HG03103 (cell line): ENCODE results near the gene PRSS57.
"Not testable (repeated sequence)": the region's sequence is repeated elsewhere in the genome, so short reads cannot be mapped to it uniquely, and the experiment has no call there.

ENCODE experiments used
- ATAC-seq: cut with Tn5 transposase; IDR thresholded peaks from one replicate; pipeline ENCODE4 v1.9.1; 2021; ENCODE audit warnings: low read depth; ENCODE audit not compliant: unreplicated experiment

Gene PRSS57

DNA sequence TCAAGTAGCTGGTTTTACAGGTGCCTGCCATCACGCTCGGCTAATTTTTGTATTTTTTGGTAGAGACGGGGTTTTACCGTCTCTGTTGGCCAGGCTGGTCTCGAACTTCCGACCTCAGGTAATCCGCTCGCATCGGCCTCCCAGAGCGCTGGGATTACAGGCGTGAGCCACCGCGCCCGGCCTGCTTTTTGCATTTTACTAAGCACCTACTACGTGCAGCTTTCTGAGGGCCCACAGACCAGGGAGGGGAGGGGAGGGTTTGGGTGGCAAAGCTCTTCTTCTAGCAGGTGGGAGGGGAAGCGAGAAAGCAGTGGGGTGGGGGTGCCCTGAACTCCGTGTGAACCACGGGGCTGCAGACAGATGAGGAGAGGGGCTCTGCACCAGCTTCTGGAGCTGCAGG, 28.5 kb upstream of the PRSS57 start:
- ATAC-seq: no peak

DNA sequence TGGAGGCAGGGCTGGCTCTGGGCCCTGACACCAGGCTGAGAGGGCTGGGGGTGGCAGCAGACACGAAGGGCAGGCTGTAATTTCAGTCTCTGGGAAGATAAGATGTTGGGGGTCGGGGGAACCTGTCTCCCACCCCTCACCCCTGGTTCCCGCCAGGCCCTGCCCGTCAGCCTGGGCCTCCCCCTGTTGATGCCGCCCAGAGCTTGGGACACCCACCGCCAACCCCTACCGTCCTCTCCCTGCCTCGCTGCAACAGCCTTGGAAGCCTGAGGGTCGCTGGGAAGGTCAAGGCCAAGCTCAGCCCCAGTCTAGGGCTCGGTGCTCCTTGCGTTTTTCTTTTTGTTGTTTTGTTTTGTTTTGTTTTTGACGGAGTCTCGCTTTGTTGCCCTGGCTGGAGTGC, 28.0 kb upstream of the PRSS57 start:
- ATAC-seq: no peak

DNA sequence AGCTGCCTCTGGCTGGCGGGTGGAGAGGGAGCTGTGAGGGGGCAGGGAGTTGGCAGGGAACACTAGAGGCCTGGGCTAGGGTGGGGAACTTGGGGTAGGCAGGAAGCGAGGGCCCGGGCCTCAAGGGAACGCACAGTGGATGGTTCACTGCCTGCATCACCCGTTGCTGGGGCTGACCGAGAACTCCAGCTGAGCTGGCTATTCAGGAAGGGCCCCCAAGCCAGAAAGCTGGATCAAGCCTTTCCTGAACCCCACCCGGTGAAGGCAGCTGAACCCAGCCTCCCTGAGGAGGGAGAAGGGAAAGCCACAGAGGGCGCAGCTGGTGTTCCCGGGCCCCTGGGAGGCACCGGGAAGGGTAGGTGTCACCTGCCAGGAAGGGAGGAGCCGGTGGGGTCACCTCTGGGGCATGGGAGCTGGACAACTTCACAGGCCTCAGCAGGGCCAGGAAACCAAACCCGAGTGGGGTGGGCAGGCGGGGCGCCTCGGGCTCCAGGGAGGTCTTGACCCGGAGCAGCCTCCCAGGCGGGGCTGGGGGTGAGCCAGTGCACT, 27.4 kb upstream of the PRSS57 start:
- ATAC-seq: no peak

DNA sequence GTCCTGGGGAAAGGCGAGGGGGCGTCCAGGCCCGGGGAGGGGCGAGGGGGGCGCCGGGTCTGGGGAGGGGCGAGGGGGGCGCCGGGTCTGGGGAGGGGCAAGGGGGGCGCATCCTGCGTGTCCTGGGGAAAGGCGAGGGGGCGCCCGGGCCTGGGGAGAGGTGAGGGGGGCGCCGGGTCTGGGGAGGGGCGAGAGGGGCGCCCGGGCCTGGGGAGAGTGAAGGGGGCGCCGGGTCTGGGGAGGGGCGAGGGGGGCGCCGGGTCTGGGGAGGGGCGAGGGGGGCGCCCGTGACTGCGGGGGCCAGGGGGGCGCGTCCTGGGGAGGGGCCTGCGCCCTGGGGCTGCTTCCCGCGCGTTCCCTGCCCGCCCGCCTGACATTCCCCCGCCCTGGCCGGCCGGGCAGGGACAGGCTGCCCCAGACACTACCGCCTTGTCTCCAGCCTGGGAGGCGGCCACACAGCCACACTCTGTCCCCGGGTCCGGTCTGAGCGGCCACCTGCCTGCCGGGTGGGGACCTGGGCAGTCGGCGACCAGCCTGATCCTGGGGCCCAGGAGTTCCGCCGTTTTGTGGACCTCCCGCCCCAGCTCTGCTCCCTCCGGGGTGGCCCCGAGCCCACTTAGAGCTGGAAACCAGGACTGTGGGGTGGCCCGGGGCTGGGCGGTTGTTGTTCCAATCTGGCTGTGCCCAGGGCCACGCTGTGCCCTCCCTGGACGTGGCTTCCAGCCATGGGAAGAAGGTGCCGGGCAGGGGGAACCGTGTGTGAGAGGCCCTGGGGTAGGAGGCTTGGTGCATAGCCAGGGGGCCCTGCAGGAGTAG, 25.3 kb upstream of the PRSS57 start:
- no peak for ATAC-seq

DNA sequence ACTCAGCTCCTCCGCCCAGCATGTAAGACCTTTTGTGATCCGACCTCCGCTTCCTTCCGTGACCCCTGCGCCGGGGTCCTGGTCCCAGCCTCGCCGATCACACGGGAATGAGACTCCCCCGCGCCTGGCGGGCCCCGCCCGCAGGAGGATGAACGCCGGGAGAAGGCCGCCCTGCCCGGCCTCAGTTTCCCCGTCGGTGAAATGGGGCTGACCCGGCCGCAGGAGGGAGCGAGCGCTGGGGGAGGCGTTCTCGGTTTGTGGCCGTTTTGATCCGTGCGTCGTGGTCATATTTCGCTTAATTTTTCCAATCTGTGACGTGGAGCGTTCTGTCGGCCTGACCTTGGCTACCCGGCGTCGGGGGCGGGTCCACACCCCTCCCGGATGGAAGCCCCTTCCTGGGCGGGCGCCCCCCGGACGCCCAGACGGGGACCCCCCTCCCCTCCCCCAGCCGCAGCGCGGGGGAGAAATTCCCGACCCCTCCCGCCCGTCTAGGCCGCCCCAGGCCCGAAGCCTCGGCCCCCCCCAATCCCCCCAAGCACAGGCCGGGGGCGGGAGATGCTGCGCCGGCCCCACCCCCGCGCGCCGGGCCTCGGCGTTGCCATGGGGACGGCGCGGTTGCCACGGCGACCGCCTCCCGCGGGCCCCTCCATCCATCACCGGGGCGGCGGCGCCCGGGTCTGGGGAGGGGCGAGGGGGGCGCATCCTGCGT, 24.5 kb upstream of the PRSS57 start:
- no peak for ATAC-seq

DNA sequence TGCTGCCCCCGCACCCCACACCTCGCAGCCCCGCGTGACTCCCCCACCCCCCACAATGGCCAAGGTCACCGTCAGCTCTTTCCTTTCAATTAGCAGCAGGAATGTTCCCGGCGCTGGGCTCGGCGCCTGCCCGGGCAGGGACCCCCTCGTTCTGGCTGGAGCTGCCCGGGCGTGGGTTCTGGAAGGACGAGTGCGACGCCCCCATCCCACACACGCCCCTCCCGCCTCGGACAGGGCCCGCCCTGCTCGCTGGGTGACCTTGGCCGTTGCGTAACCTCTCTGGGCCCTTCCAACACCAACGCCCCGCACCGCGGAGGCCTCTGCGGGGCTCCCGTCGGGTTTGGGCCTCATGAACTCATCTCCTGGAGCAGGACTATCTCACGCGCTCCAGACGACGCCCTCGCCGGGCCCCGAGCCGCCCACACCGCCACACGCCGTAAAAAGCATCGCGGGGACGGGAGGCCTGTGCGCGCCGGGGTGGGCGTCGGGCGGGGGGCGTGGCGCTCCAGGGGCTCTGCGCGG, 23.8 kb upstream of the PRSS57 start:
- no peak for ATAC-seq

DNA sequence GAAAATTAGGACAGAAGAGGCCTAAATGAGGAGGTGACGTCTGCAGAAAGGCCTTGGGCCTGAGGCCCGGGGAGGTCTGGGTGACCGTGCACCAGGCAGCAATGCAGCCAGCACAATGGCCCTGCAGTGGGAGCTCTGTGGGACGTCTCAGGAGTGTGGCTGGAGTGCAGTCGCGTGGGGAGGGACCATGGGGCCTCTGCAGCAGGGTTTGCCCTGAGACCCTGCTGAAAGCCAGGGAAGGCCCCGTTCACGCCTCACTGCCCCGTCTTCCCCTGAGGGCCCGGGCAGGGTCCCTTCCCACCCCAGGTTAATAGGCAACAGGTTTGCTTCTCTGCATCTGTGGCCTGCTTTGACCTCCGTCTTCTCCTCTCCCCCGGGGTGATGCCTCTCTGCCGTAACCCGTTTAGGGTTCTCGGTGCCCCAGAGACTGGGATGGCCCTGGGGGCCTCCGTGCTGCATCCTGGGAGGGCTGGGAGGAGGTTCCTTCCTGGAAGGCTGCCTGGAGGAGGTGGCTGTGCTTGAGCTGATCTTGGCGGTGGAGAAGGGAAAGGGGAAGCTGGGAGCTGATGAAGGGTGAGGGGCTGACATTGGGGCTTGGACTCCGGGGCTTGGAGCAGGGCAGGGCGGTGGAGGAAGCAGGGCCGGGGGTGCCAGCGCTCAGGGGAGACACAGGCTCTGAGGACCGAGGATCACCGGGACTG, 23.1 kb upstream of the PRSS57 start:
- no peak for ATAC-seq

DNA sequence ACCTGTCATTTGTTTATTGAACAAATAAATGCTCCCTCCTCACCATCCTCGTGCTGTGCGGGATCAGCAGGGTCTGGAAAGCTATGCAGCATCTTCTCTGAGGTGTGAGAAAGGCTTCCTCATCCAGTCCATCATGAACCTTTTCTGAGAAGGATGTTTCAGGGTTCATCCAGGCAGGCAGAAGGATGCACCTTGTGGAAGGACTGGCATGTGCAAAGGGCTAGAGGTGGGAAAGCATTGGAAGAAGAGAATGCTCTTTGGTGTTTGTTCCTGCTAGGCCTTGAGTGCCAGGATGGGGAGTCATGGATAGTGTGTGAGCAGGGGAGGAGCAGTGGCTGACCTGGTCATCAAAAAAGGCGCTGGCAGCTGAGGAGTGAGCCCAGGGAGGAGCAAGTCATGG, 20.1 kb upstream of the PRSS57 start:
- ATAC-seq: no peak

DNA sequence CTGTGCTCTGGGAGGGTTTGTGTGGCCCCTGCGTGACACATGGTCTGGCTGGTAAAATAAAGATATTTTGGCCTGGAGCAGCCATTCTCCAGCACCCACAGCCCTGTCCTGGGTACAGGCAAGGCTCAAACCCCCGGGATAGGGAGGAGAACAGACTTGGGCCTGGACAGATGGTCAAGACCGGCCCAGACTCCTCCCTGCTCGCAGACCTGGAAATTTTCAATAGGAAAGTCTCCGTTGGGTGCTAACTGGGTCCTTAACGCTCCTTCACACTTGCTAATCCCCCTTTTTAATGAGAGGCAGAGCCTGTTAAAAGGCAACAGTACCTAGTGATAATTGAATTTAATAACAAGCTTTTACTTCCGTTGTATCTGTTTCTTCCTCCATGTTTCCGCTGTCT, 16.0 kb upstream of the PRSS57 start:
- ATAC-seq: no peak

DNA sequence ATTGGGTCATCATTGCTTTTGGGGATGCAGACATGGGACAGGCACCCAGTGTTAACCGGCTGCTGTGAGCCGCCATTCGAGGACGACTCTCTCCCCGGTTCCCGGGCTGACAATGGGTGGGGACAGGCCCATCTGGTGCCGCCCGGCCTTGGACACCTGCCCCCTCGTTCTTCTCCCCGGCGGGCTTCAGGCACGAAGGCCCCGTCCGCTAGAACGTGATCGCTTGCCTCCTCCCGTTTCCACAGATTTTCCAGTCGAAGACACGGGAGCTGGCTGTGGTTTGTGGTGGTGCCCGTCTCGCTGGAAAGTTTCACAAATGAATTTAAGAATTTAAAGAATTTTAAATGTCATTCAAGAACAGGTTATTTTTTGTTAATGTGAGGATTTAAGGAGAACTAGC, 15.5 kb upstream of the PRSS57 start:
- no peak for ATAC-seq

DNA sequence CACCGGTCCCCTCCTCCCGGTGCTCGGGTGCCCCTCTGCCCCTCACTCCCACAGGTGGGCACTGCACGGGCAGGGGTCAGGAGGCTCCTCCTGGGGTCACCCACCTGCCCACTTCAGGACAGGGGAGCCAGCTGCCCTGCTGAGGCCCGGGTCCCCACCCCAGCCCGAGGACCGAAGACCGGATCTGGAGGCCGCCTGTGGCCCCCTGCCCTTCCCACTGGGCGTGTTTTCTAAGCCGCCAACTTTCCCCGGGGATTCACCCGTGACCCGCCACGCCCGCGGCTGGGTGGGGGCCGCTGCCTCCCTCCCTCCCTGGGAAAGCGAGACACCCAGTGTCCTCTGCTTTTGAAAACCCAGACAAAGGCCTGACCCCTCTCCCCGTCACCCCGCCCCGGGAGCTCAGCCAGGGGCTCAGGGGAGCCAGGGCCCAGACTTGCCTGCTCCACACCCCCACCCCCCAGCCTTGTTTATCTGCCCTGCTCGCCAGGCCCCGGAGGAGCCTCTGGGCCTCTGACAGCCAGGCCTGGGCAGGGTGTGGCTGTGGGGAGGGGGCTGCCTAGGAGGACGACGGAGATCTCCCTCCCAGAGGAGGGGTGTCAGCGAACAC, 14.8 kb upstream of the PRSS57 start:
- ATAC-seq: no peak

DNA sequence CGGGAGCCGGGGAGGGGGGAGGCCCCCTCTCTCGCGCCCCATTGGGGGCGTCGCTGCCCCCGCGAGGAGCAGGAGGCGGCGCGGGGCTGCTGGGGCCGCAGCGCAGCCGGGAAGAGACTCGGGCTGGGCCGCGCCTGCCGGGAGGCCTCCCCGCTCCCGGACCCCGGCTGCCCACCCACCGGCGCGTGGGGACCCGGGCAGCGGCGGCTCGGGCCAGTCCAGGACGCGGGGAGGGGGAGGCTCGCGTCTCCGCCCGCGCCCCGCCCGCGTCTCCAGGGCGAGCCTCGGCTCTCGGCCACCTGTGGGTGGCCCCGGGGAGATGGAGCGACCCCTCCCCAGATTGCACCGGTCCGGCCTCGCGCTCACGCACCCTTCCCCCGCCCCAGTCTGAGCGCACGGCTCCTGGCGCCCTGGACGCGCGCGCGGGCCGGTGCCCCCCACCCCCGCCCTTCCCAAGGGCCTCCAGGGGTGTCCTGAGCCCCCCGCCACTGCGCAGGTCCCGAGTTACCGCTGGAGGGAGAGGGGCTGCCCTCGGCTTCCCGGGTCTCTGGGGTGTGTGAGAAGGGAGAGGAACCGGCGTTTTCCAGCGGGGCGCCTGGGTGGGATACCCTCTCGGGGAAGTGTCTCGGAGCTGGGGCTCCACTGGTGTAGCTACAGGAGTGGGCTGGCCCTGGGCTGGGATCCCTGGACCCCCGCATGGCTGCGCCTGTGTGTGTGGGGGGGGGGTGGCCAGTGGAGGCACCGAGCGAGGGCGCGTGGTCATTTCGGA, 14.1 kb upstream of the PRSS57 start:
- ATAC-seq: no peak

DNA sequence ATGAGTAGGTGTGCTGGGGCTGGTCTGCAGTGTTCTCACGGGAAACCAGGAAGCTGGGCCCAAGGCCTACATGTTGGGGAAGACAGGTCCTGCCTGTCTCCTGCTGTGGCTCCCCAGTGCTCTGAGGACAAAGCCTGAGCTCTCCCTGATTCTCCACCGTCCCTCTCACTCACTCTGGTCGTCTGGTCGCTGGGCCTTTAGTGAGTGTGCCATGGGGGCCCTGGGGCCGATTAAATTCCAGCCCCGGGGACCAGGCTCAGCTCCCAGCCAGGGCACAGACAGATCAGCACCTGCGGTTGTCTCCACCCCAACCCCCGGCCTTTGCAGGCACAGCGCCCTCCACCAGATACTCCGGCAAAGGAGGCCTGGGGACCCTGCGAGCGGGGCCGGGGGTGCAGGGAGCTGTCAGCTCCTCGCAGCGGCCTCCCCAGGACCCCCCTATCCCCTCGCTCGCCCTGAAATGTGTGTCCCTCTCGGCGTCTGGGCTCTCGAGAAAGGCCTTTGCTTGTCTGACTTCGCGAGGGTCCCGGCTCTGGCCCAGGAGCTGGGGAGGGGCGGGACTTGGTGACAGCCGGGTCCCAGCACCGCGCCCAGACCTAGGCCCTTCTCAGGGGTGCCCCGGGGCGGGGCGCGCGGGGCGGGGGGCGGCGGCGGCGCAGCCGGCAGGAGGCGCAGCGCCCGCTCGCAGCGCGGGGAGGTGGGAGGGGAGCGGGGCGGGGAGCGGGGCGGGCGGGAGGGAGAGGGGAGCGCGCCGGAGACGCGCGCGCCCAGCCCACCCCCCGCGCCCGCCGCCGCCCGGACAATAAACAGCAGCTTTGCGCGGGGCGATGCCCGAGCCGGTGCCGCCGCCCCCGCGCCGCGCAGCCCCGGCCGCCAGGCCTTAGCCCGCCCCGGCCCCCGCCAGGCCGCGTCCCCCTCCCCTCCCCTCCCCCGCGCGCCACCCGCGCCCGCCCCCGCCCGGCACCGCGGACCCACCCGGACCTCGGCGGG, 13.2 kb upstream of the PRSS57 start, which contains the start of gene PALM:
Gene PALM, plus strand, starts transcription at position 782 of the 990 bp plus-strand sequence. CDS start 212 bp downstream, outside the sequence.
- no peak for ATAC-seq

DNA sequence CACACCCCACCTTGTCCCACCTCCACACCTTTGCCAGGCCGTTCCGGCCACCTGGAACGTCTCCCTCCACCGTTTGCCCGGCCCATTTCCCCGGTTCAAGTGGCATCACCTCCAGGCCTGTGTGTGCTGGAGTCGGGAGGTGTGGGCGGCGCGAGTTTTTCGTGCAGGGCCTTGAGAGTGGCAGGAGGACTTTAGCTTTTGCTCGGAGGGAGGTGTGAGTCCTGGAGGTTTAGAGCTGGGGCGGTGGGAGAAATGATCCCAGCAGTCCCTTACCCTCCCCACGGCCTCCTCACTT, 9.1 kb upstream of the PRSS57 start:
- ATAC-seq: no peak

DNA sequence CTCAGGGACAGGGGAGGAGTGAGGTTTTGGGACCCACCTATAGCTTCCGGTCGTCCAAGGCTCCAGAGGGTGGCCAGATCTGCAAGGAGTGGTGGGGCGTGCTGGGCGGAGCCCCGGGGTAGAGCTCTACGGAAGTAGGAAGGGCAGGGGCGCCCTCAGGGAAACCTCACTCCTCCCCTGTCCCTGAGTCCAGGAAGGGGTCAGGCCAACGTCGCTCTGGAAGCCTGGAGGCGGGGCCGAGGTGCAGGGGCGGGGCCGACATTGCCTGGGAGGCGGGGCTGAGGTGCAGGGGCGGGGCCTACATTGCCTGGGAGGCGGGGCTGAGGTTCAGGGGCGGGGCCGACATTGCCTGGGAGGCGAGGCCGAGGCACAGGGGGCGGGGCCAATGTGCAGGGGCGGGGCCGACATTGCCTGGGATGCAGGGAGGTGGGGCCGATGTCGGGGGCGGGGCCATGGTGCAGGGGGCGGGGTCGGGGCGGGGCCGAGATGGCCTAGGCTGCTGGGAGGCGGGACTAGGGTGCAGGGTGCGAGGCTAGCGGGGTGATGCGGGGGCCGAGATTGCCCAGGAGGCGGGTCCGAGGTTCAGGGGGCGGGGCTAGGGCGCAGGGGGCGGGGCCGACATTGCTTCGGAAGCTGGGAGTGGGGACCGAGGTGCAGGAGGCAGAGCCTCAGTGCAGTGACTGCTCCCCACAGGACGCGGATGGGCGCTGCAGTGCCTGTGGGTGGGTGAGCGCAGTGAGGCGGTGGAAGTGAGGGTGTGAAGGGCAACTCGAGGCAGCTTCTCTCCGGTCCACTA, 8.6 kb upstream of the PRSS57 start:
- ATAC-seq: no peak

DNA sequence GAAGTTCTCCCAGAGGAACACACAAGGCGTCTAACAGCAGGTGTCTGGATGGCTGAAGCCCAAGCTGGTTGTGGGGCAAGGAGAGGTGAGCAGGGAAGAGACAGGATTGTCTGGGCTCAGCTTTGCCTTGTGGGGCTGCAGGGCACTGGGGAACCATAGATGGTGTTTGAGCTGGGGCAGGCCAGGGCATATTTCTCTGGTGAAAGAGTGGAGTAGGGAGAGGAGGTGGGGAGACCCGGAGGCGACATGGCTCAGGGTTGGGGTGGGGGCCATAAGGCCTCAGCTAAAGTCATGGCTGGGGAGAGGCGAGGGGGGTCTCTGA, 8.0 kb upstream of the PRSS57 start:
- ATAC-seq: no peak

DNA sequence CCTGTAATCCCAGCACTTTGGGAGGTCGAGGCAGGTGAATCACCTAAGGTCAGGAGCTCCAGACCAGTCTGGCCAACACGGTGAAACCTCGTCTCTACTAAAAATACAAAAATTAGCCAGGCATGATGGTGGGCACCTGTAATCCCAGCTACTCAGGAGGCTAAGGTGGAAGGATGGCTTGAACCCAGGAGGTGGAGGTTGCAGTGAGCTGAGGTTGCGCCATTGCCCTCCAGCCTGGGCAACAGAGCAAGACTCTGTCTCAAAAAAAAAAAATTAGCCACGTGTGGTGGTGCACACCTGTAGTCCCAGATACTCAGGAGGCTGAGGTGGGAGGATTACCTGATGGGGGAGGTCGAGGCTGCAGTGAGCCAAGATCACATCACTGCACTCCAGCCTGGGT, 7.6 kb upstream of the PRSS57 start:
- ATAC-seq: not testable (repeated sequence)

DNA sequence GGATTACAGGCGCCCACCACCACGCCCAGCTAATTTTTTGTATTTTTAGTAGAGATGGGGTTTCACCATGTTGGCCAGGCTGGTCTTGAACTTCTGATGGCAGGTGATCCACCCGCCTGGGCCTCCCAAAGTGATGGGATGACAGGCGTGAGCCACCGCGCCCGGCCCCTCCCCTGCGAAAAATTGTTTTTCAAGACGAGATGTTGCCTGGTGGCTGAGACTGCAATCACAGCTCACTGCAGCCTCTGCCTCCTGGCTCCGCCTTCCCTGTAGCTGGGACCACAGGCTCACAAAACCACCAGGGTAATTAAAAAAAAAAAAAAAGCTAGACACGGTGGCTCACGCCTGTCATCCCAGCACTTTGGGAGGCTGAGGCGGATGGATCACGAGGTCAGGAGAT, 4.6 kb upstream of the PRSS57 start:
- ATAC-seq: not testable (repeated sequence)
